ENCODE results near the gene ADCY4.

- TF ChIP-seq ZNF274 (IDR thresholded peaks at IDR 0.05; ENCODE audit: low read depth, low read length): no peak
- TF ChIP-seq YY1 (IDR thresholded peaks at IDR 0.05; ENCODE audit: insufficient read depth, insufficient read length): no peak
- TF ChIP-seq SUZ12 (IDR thresholded peaks at IDR 0.05; ENCODE audit: extremely low read depth, insufficient read depth, insufficient read length): no peak
These were observed 44.1 kb downstream of the ADCY4 start for GRCh38 chr14:24290746-24291145.

Measured in NT2/D1 (cell line).